ENCODE data around the gene TAF8.

The TAF8 gene

DNA sequence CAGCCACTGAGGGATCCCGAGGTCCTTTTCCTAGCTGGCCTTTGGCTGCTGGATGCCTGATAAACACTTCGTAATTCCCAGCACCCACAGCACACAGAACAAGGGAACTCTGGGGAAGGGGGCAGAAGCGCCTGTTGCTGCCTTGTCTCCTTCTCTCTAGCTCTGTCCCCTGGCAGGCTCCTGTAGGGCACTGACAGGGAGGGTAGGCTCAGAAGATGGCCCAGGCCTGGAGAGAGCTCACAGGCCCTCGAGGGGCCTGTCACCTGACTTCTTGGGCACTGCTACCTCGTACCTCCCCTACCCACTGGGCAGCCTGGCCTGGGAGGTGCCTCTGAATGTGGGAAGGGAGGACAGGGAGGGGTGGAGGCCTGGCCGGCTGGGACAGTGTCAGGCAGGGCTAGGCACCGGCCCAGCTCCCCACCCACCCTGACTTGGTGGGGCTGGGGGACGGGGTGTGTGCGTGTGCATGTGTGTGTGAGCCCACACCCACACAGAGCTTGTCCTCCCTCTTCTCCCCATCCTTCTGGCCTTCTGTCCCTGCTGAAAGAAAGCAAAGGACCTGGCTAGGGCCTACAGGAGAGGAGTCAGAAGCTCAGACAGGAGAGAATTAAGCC, 74.0 kb downstream of the TAF8 start:
- no peak for DNase-seq (ENCODE audit: low spot score)

DNA sequence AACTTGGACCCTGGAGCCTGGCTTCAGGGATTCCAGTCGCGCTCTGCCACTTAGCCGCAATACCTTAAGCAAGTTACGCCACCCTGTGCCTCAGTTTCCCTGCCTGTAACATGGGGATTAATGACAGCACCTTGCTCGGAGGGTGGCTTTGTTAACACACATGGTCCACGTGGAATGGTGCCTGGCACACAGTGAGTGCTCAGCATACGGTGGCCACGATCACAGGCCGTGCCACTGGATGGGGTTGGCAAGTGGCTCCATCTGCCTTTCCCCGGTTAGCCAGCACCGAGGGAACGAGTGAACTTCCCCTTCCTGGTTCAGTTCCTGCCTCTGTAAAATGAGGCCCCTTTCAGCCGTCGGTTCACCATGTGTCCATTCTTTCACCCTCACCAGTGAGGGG, 74.9 kb downstream of the TAF8 start:
- no peak for DNase-seq (ENCODE audit: low spot score)

DNA sequence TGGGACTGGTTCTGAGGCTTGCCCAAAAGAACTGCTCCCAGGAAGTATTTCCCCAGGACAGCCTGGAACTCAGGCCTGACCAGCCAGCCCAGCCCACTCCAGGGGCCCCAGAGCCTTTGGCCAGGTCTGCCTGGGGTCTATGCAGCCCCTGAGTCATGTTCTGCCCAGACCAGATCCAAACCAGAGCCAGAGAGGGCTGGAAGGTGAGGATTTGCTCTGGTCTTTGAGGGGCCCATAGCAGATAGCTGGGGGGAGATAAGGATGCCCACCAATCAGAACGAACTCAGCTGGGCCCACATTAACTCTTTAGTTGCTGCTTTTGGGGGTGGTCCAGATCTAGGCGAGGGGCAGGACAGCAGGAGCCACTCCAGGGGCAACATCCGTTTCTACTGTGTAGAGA, 75.3 kb downstream of the TAF8 start:
- DNase-seq (ENCODE audit: low spot score) = no peak

DNA sequence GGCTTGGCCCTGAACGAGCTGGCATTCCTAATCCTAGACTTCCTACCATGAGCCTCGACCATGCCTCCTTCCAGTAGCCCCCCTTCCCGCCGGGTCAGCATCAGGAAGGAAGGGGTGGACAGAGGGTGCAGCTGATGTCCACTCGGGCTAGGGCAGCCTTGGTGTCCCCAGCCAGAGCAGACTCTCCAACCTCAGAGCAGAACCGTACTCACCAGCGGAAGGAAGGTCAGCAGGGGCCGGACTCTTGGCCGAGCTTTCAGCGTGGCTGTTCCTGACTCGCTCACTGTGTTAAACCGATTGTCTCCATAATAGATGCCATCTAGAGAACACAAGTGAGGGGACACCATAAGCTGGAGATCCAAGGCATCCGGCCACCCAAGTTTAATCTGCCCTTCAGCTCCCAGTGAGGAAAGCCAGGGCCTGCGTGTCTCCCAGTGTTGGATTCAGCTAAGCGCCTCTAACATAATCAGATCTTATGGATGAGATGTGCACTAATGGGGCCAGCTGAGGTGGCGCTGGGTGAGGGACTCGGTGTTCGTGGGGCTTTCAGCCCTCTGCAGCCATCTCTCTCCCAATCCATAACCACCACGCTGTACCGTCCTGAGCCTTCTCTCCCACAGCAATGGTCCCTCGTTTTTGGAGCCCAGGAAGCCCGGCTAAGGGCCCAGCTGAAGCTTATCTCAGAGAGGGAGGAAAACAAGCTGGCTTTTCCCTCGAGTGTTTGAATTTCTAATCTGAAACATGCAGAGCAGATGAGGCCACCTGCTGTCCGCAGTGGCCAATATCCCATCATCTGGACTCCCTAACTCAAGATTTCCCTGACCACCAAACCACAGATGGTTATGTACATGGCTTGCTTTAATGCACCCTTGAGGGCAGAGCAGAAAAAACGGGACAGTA, 78.4 kb downstream of the TAF8 start:
- no peak for DNase-seq (ENCODE audit: low spot score)

DNA sequence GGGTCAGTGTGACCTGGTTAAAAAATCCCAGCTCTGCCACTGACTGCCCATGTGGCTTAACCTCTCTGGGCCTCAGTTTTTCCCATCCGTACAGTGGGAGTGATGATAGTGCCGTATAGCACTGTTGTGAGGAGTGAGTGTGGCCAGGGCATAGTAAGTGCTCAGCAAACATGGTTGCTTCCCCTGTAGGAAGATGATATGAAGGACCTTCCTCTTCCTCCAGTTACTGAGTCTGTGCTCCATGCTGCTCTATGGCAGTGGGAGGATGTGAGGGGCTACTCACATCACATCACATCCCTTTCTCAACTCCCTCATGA, 79.0 kb downstream of the TAF8 start:
- DNase-seq (ENCODE audit: low spot score) = no peak

DNA sequence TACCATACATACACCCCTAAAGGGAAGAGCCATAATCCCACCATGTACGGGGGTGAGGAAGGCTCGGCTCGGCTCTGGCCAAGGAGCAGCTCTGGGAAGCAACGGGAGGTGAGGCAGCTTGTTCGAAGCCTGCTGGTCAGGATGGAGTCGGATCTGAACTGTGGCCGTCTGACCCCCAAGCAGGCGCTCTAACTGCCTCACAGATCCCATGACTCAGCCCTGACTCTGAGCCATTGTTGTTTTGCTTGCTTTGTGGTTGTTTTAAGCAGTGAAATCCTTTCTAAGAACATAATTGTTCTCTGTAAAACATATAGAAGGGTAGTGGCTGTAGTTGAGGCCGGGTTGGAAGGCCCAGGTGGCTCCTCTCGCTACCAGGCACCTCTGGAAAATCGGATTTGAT, 81.2 kb downstream of the TAF8 start:
- no peak for DNase-seq (ENCODE audit: low spot score)

DNA sequence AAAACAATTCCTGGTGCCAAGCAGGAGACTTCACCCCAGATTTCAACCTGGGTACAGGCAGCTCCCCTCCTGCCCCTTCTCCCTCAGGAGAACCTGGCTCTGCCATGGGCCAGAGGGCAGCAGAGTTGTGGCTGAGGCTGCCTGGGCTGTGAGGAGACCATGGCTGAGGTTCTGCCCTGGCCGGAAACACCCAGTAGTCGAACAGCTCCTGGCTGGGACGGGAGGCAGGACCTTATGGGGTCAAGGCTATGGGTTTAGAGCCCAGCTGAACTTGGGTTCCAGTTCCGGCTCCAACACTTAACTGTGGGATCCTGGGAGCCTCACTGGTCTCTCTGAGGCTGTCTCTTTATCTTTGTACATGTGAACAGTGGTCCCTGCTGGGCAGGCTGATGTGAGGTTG, 83.6 kb downstream of the TAF8 start:
- no peak for DNase-seq (ENCODE audit: low spot score)

DNA sequence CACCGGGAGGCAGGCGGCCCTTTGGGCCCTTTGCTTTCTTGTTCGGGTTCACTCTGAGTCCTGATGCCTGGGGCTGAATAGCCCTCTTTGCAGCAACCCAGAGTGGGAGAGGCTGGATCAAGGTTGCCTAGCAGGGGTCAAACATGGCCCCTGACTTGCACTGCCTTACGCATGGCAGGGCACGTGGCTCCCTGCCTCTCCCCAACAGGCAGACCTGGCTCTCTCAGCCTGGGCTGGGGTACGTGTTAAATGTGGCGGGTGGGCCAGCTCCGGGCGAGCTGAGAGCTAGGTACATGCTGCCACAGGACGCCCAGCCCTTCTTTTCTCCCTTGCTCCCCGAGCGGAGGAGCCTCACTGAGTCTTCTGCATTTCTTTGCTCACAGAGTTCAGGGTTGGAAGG, 84.8 kb downstream of the TAF8 start:
- no peak for DNase-seq (ENCODE audit: low spot score)

DNA sequence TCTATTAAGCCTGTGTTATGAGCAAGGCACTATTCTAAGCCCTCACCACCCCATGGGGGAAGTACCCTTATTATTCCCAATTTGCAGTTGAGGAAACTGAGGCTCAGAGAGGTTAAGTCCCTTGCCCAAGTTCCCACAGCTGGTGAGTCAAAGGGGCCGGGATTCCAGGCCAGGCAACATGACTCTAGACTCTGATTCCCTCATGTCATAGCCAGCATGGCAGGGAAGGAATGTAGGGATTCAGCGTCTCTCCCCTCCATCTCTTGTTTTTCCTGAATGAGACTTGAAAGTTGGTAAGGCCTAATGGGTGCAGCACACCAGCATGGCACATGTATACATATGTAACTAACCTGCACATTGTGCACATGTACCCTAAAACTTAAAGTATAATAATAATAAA, 85.4 kb downstream of the TAF8 start:
- no peak for DNase-seq (ENCODE audit: low spot score)

DNA sequence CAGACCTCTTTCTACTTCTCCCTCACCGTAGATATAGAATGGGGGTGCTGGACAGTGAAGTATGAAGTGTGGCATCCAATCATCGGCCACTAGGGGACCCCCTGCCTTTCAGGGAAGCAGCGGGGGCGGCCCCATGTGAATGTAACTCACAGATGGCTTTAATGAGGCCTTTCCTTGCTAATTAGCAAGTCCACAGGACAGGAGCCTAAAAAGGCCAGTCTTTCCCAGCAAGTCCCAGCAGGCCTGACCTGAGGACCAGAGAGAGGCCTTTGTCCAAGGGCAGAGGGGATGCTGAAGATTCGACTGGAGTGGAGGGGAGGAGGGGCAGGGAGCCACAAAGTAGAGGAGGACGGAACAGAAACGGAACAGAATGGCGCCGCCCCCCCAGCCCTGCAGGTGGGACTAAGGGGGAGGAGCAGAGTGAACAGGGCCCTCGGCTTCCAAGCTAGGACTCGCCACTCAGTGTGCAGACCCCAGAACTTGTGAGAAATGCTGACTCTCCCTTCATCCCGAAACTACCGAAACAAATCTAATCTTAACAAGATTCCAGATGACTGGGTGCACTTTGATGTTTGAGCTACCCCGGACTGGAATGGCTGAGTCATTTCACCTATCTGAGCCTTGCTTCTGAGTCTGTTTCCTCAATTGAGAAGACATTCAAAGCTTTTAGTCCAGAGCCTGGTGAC, 86.3 kb downstream of the TAF8 start:
- DNase-seq (ENCODE audit: low spot score) = peak; percentile 70

All from RKO (cell line).